Smooth muscle cell (in vitro differentiated cells): ENCODE data around the gene TACC2. TPM values are rescaled to one million over a fixed set of nuclear protein-coding genes. Genes with fewer than 3 reads are reported as not detected.

Experiments used
- DNase-seq: peaks from one replicate; lab custom pipeline; 2025; ENCODE audit not compliant: unreplicated experiment; lab: John Stamatoyannopoulos, UW
- H2AFZ ChIP-seq: fragments of 200-600 bp; sonication (generic); 2 replicates; pipeline ENCODE4 v1.6.0; 2016; ENCODE audit warnings: antibody characterized with exemption, low read depth, mild to moderate bottlenecking
- H3F3A ChIP-seq: fragments of 200-600 bp; sonication (generic); 2 replicates; pipeline ENCODE4 v1.6.0; 2017; ENCODE audit warnings: antibody characterized with exemption, low read depth
- H3K27ac ChIP-seq: fragments of 200-600 bp; sonication (generic); 2 replicates; pipeline ENCODE4 v1.5.1; 2016; ENCODE audit warnings: low read depth, mild to moderate bottlenecking
- H3K27me3 ChIP-seq: fragments of 200-600 bp; sonication (generic); 2 replicates; pipeline ENCODE4 v1.6.1; 2016; ENCODE audit warnings: low read depth, mild to moderate bottlenecking
- H3K36me3 ChIP-seq: fragments of 200-600 bp; sonication (generic); 2 replicates; pipeline ENCODE4 v1.5.1; 2016; ENCODE audit warnings: low read depth
- H3K4me1 ChIP-seq: fragments of 200-600 bp; sonication (generic); 2 replicates; pipeline ENCODE4 v1.5.1; 2016; ENCODE audit warnings: low read depth
- H3K4me2 ChIP-seq: fragments of 200-600 bp; sonication (generic); 2 replicates; pipeline ENCODE4 v1.6.0; 2016; ENCODE audit warnings: mild to moderate bottlenecking
- H3K4me3 ChIP-seq: fragments of 200-600 bp; sonication (generic); 2 replicates; pipeline ENCODE4 v1.5.1; 2016; ENCODE audit warnings: mild to moderate bottlenecking
- H3K79me2 ChIP-seq: fragments of 200-600 bp; sonication (generic); 2 replicates; pipeline ENCODE4 v1.6.0; 2016; ENCODE audit warnings: low read depth, mild to moderate bottlenecking
- H3K9ac ChIP-seq: fragments of 200-600 bp; sonication (generic); 2 replicates; pipeline ENCODE4 v1.6.0; 2016; ENCODE audit warnings: low read depth
- H3K9me3 ChIP-seq: fragments of 200-600 bp; sonication (generic); replicated peaks from 2 replicates; pipeline ENCODE4 v1.5.1; 2016; ENCODE audit warnings: low read depth
- H4K20me1 ChIP-seq: fragments of 200-600 bp; sonication (generic); 2 replicates; pipeline ENCODE4 v1.6.0; 2016; ENCODE audit warnings: low read depth
- WGBS: methylation state at CpG from one replicate; pipeline ENCODE4 v1.1.7; 2016; ENCODE audit warnings: low lambda C conversion rate; 5-methylcytosine and 5-hydroxymethylcytosine counted together
- polyA plus RNA-seq: library from polyadenylated mRNA; unstranded; fragments of >200 nt; fragmentation: Nextera tagmentation; extraction: Ambion mirVana; gene quantifications from 2 replicates; pipeline ENCODE4 v1.2.1, GENCODE V29; 2016
- total RNA-seq: library from RNA; depleted of rRNA; stranded (reverse); fragments of >200 nt; gene quantifications from 2 replicates; pipeline ENCODE4 v1.2.3, GENCODE V29; 2014
- TF ChIP-seq, protein P1 (sequence below): fragments of 200-600 bp; sonication (generic); IDR thresholded peaks from 2 replicates; pipeline ENCODE4 v1.5.1; 2017; ENCODE audit warnings: borderline replicate concordance, mild to moderate bottlenecking, antibody characterized with exemption; ENCODE audit not compliant: insufficient read depth, poor library complexity, severe bottlenecking

Gene TACC2
- total and polyA plus RNA-seq, 2 experiments from 2014 or later = 2.8 to 7.6 TPM

GRCh38 chr10:122293156-122293960 is 304.4 kb downstream of the TACC2 start:
- Histone ChIP-seq H3K79me2 (no peaks in the 10 kb centered on the region), H3K36me3 (no peaks in the 10 kb centered on the region), H3K4me3 (no peak overlapping the region), H3K27ac (no peak overlapping the region), H3K4me1 (no peaks in the 10 kb centered on the region), H3K4me2 (no peak overlapping the region), H3K27me3 (no peaks in the 10 kb centered on the region), H4K20me1 (no peaks in the 10 kb centered on the region), H3F3A (no peaks in the 10 kb centered on the region), H2AFZ (no peak overlapping the region), H3K9me3 (no peaks in the 10 kb centered on the region), H3K9ac (no peak overlapping the region)
- TF ChIP-seq, protein P1, sequence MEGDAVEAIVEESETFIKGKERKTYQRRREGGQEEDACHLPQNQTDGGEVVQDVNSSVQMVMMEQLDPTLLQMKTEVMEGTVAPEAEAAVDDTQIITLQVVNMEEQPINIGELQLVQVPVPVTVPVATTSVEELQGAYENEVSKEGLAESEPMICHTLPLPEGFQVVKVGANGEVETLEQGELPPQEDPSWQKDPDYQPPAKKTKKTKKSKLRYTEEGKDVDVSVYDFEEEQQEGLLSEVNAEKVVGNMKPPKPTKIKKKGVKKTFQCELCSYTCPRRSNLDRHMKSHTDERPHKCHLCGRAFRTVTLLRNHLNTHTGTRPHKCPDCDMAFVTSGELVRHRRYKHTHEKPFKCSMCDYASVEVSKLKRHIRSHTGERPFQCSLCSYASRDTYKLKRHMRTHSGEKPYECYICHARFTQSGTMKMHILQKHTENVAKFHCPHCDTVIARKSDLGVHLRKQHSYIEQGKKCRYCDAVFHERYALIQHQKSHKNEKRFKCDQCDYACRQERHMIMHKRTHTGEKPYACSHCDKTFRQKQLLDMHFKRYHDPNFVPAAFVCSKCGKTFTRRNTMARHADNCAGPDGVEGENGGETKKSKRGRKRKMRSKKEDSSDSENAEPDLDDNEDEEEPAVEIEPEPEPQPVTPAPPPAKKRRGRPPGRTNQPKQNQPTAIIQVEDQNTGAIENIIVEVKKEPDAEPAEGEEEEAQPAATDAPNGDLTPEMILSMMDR = no peak
- DNase-seq = no peak
- 91% methylated on average over 10 of the region's 10 CpGs for WGBS

GRCh38 chr10:122293961-122294380 is 305.0 kb downstream of the TACC2 start:
- Histone ChIP-seq H3K27me3 (no peaks in the 10 kb centered on the region), H3K4me1 (no peaks in the 10 kb centered on the region), H3K27ac (no peak overlapping the region), H3K9me3 (no peaks in the 10 kb centered on the region), H3K36me3 (no peaks in the 10 kb centered on the region), H2AFZ (no peak overlapping the region), H3K4me2 (no peak overlapping the region), H3K4me3 (no peak overlapping the region), H3K9ac (no peak overlapping the region), H3F3A (no peaks in the 10 kb centered on the region), H4K20me1 (no peaks in the 10 kb centered on the region), H3K79me2 (no peaks in the 10 kb centered on the region)
- DNase-seq = no peak
- WGBS = 69% methylated on average over 4 of the region's 4 CpGs
- TF ChIP-seq, protein P1 = no peak

- no peaks in the 10 kb centered on the region for H3K4me1 ChIP-seq
- H3K9ac ChIP-seq = no peak overlapping the region
- no peaks in the 10 kb centered on the region for H3K36me3 ChIP-seq
- H3K27me3 ChIP-seq = no peaks in the 10 kb centered on the region
- TF ChIP-seq, protein P1 = no peak
- H4K20me1 ChIP-seq = no peaks in the 10 kb centered on the region
- no peak for DNase-seq
- H3K4me3 ChIP-seq = no peak overlapping the region
- no peak overlapping the region for H2AFZ ChIP-seq
- no peaks in the 10 kb centered on the region for H3F3A ChIP-seq
- no peaks in the 10 kb centered on the region for H3K79me2 ChIP-seq
- 91% methylated on average over 12 of the region's 12 CpGs for WGBS
- no peak overlapping the region for H3K4me2 ChIP-seq
- no peaks in the 10 kb centered on the region for H3K9me3 ChIP-seq
- no peak overlapping the region for H3K27ac ChIP-seq
Measured at GRCh38 chr10:122294511-122295450, 305.8 kb downstream of the TACC2 start.
